Activated CD4-positive, alpha-beta T cell treated with anti-CD3 and anti-CD28 coated beads, Interleukin-2, amount 10 ng/mL, durations not matched to agents 24 days and 14 days (primary cell): Measurements from ENCODE around the gene MALRD1. TPM values are rescaled to one million over a fixed set of nuclear protein-coding genes. Genes with fewer than 3 reads are reported as not detected.

Experiments used
- DNase-seq: peaks from one replicate; pipeline ENCODE4 v3.0.0; 2022
- H3K27ac Mint-ChIP-seq: one replicate; pipeline ENCODE4 v1.8.0; 2022; ENCODE audit warnings: mild to moderate bottlenecking, mixed read lengths
- H3K27me3 Mint-ChIP-seq: one replicate; pipeline ENCODE4 v1.8.0; 2022; ENCODE audit warnings: mixed read lengths
- H3K36me3 Mint-ChIP-seq: one replicate; pipeline ENCODE4 v1.8.0; 2022; ENCODE audit warnings: low read depth, mild to moderate bottlenecking, mixed read lengths
- H3K4me1 Mint-ChIP-seq: one replicate; pipeline ENCODE4 v1.8.0; 2021; ENCODE audit warnings: mixed read lengths
- H3K4me3 Mint-ChIP-seq: one replicate; pipeline ENCODE4 v1.8.0; 2022; ENCODE audit warnings: mild to moderate bottlenecking, moderate library complexity, mixed read lengths
- H3K9me3 Mint-ChIP-seq: one replicate; pipeline ENCODE4 v1.8.0; 2021; ENCODE audit warnings: mixed read lengths
- intact Hi-C: fragments of 100-400 bp; cut with micrococcal nuclease; formaldehyde crosslinking; loops from one replicate; pipeline ENCODE4 v1.15.1; 2023
- total RNA-seq: library from RNA; stranded (reverse); gene quantifications from 2 replicates; pipeline ENCODE4 v1.2.3, GENCODE V29; 2022

Gene MALRD1
- total RNA-seq, 1 donor from 2014 or later, result not detected

- no peak overlapping the region for H3K27ac Mint-ChIP-seq
- no peaks in the 10 kb centered on the region for H3K27me3 Mint-ChIP-seq
- DNase-seq, result no peak
- no peaks in the 10 kb centered on the region for H3K9me3 Mint-ChIP-seq
- H3K4me3 Mint-ChIP-seq, result no peak overlapping the region
- no peaks in the 10 kb centered on the region for H3K4me1 Mint-ChIP-seq
- no peaks in the 10 kb centered on the region for H3K36me3 Mint-ChIP-seq
- intact Hi-C loops, result no loop called here
These were observed 5.8 kb downstream of the MALRD1 start for GRCh38 chr10:19054289-19054835.

DNA sequence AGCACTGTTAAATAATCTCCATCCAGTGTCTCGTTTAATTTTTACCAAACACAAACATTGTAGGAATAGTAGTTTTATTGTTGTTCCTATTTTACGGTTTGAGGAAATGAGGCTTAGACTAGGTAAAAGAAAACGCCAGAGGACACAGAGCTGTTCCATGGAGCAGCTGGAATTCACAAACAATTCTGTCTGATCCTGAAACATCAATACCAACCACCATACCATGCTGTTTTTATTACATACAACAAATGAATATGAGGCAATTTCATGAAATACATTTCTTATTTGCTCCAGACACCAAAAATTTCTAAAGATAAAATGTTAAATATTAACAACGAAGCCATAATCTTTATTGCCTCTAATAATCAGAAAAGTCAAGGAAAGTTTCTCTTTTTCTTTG, 9.4 kb downstream of the MALRD1 start:
- no peaks in the 10 kb centered on the region for H3K9me3 Mint-ChIP-seq
- intact Hi-C loops, result no loop called here
- H3K27ac Mint-ChIP-seq, result no peak overlapping the region
- H3K36me3 Mint-ChIP-seq, result no peaks in the 10 kb centered on the region
- H3K27me3 Mint-ChIP-seq, result no peaks in the 10 kb centered on the region
- H3K4me1 Mint-ChIP-seq, result no peaks in the 10 kb centered on the region
- no peak for DNase-seq
- H3K4me3 Mint-ChIP-seq, result no peak overlapping the region

GRCh38 chr10:19063986-19064385, 15.4 kb downstream of the MALRD1 start:
- no peak overlapping the region for H3K27ac Mint-ChIP-seq
- no peaks in the 10 kb centered on the region for H3K27me3 Mint-ChIP-seq
- H3K4me1 Mint-ChIP-seq, result no peaks in the 10 kb centered on the region
- no peaks in the 10 kb centered on the region for H3K36me3 Mint-ChIP-seq
- H3K9me3 Mint-ChIP-seq, result peaks cover 5% of the 10 kb centered on the region
- intact Hi-C loops, result no loop called here
- no peak overlapping the region for H3K4me3 Mint-ChIP-seq
- DNase-seq, result no peak

GRCh38 chr10:19071946-19072345, 23.3 kb downstream of the MALRD1 start:
- Mint-ChIP-seq H3K4me1 (no peaks in the 10 kb centered on the region), H3K36me3 (no peaks in the 10 kb centered on the region), H3K27me3 (no peaks in the 10 kb centered on the region), H3K9me3 (no peaks in the 10 kb centered on the region), H3K4me3 (no peak overlapping the region), H3K27ac (no peak overlapping the region)
- intact Hi-C loops, result no loop called here
- no peak for DNase-seq

DNA sequence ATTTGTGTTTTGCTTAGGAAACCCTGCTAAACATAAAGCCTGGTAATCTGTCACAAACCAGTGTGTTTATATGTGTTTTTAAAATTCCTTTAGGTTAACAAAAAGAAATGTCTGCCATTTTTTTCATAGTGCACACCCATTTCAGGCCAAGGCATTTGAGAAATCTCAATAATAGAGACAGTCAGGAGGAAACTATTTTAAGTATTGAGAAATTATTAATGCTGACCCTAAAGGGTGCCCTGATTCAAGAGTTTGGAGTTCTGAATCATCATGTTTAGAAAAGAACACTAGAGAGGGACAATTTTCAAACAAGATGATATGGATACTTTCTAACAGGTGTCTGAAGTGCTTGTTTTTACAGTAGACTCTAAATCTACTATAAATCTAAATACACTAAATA, 28.7 kb downstream of the MALRD1 start:
- Mint-ChIP-seq H3K4me1 (no peaks in the 10 kb centered on the region), H3K27ac (no peak overlapping the region), H3K27me3 (no peaks in the 10 kb centered on the region), H3K4me3 (no peak overlapping the region), H3K36me3 (no peaks in the 10 kb centered on the region), H3K9me3 (peaks cover 9% of the 10 kb centered on the region)
- DNase-seq, result no peak
- intact Hi-C loops, result no loop called here

GRCh38 chr10:19096501-19097073, 48.0 kb downstream of the MALRD1 start:
- intact Hi-C loops, result no loop called here
- no peaks in the 10 kb centered on the region for H3K4me1 Mint-ChIP-seq
- no peaks in the 10 kb centered on the region for H3K27me3 Mint-ChIP-seq
- H3K4me3 Mint-ChIP-seq, result no peak overlapping the region
- no peak for DNase-seq
- H3K36me3 Mint-ChIP-seq, result no peaks in the 10 kb centered on the region
- peaks cover 4% of the 10 kb centered on the region for H3K9me3 Mint-ChIP-seq
- no peak overlapping the region for H3K27ac Mint-ChIP-seq

DNA sequence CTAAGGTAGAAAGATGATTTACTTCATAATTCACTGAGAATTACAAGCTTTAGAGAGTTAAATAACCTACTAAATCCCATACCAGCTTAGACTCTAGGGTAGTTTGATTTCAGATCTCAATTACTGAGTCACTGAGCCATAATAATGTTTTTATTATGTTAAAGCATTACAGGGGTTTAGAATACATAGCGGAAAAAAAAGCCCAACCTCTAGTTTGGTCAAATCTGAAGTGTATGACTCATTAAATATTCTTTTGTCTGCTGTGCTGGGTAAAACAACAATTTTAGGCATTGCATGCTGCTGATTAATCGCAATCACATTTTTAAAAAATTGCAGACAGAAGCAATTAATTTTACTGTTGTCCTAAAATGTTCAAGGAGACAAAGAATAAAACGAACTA, 48.5 kb downstream of the MALRD1 start:
- peaks cover 4% of the 10 kb centered on the region for H3K9me3 Mint-ChIP-seq
- H3K4me3 Mint-ChIP-seq, result no peak overlapping the region
- H3K36me3 Mint-ChIP-seq, result no peaks in the 10 kb centered on the region
- no peak overlapping the region for H3K27ac Mint-ChIP-seq
- H3K27me3 Mint-ChIP-seq, result no peaks in the 10 kb centered on the region
- intact Hi-C loops, result no loop called here
- H3K4me1 Mint-ChIP-seq, result no peaks in the 10 kb centered on the region
- no peak for DNase-seq

GRCh38 chr10:19098803-19099202, 50.2 kb downstream of the MALRD1 start:
- Mint-ChIP-seq H3K27me3 (no peaks in the 10 kb centered on the region), H3K9me3 (peaks cover 4% of the 10 kb centered on the region)
- intact Hi-C loops, result no loop called here

GRCh38 chr10:19107406-19107805, 58.8 kb downstream of the MALRD1 start:
- intact Hi-C loops, result no loop called here
- H3K27ac Mint-ChIP-seq, result no peak overlapping the region
- DNase-seq, result no peak
- H3K4me3 Mint-ChIP-seq, result no peak overlapping the region
- no peaks in the 10 kb centered on the region for H3K27me3 Mint-ChIP-seq
- no peaks in the 10 kb centered on the region for H3K4me1 Mint-ChIP-seq
- no peaks in the 10 kb centered on the region for H3K36me3 Mint-ChIP-seq
- no peaks in the 10 kb centered on the region for H3K9me3 Mint-ChIP-seq

More at GRCh38 chr10:19098803-19099202, 50.2 kb downstream of the MALRD1 start:
- H3K4me3 Mint-ChIP-seq, result no peak overlapping the region
- no peaks in the 10 kb centered on the region for H3K4me1 Mint-ChIP-seq
- H3K36me3 Mint-ChIP-seq, result no peaks in the 10 kb centered on the region
- DNase-seq, result no peak
- no peak overlapping the region for H3K27ac Mint-ChIP-seq

- Mint-ChIP-seq H3K4me1 (no peaks in the 10 kb centered on the region), H3K36me3 (no peaks in the 10 kb centered on the region), H3K4me3 (no peak overlapping the region), H3K27me3 (no peaks in the 10 kb centered on the region), H3K9me3 (no peaks in the 10 kb centered on the region), H3K27ac (no peak overlapping the region)
- intact Hi-C loops, result no loop called here
- no peak for DNase-seq
These were observed 63.1 kb downstream of the MALRD1 start for GRCh38 chr10:19111501-19112267.

DNA sequence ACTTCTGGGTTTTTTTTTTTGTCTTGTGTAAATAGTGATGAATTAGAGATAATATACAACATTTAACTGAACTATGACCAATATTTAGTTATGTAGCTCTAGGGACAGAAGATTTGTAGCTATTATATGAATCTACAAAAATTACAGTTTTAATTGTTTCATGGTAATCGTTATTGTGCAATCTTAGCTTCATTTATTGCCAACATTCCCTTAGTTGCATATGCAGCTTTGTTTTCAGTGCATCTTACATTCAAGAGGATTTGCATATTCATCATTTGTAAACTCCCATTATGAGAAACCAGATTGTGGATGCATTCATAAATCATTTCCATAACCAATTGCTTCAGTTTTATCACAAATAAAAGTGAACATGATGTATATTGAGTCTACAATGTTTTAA, 68.8 kb downstream of the MALRD1 start:
- Mint-ChIP-seq H3K27me3 (no peaks in the 10 kb centered on the region), H3K27ac (no peak overlapping the region), H3K36me3 (no peaks in the 10 kb centered on the region), H3K9me3 (peaks cover 8% of the 10 kb centered on the region), H3K4me1 (no peaks in the 10 kb centered on the region), H3K4me3 (no peak overlapping the region)
- DNase-seq, result no peak
- intact Hi-C loops, result no loop called here

DNA sequence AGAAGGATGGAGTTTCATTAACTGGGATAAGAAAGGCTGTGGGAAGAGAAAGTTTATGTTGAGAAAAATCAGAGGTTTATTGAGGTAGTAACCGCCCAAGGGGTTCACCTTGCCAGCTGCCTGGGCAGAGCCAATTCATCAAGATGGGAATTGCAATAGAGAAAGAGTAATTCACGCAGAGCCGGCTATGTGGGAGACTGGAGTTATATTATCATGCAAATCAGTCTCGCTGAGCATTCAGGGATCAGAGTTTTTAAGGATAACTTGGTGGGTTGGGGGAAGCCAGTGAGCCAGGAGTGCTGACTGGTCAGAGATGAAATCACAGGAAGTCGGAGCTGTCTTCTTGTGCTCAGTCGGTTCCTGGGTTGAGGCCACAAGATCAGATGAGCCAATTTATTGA, 70.6 kb downstream of the MALRD1 start:
- Mint-ChIP-seq H3K27ac (no peak overlapping the region), H3K36me3 (no peaks in the 10 kb centered on the region), H3K4me1 (no peaks in the 10 kb centered on the region), H3K9me3 (peaks cover 8% of the 10 kb centered on the region), H3K4me3 (no peak overlapping the region), H3K27me3 (no peaks in the 10 kb centered on the region)
- DNase-seq, result no peak
- intact Hi-C loops, result no loop called here

- Mint-ChIP-seq H3K27me3 (no peaks in the 10 kb centered on the region), H3K4me3 (no peak overlapping the region), H3K27ac (no peak overlapping the region), H3K4me1 (no peaks in the 10 kb centered on the region), H3K36me3 (no peaks in the 10 kb centered on the region), H3K9me3 (peaks cover 8% of the 10 kb centered on the region)
- DNase-seq, result no peak
- intact Hi-C loops, result no loop called here
These were observed 71.8 kb downstream of the MALRD1 start for GRCh38 chr10:19120381-19120908.

- H3K27ac Mint-ChIP-seq, result no peak overlapping the region
- no peaks in the 10 kb centered on the region for H3K36me3 Mint-ChIP-seq
- no peak for DNase-seq
- no peaks in the 10 kb centered on the region for H3K27me3 Mint-ChIP-seq
- peaks cover 4% of the 10 kb centered on the region for H3K9me3 Mint-ChIP-seq
- intact Hi-C loops, result no loop called here
- H3K4me3 Mint-ChIP-seq, result no peak overlapping the region
- H3K4me1 Mint-ChIP-seq, result no peaks in the 10 kb centered on the region
These were observed 85.4 kb downstream of the MALRD1 start for GRCh38 chr10:19133992-19134391.
